Bone marrow (tissue), 2 donors: Measurements from ENCODE around the gene ASS1.

Source experiments
- DNase-seq, 2 donors: peaks; one replicate each; lab custom pipeline; 2025; lab: John Stamatoyannopoulos, UW

The ASS1 gene

GRCh38 chr9:130473566-130473965, 28.8 kb downstream of the ASS1 start:
- no peak for DNase-seq

GRCh38 chr9:130474106-130474505, 29.3 kb downstream of the ASS1 start:
- DNase-seq, result no peak

DNA sequence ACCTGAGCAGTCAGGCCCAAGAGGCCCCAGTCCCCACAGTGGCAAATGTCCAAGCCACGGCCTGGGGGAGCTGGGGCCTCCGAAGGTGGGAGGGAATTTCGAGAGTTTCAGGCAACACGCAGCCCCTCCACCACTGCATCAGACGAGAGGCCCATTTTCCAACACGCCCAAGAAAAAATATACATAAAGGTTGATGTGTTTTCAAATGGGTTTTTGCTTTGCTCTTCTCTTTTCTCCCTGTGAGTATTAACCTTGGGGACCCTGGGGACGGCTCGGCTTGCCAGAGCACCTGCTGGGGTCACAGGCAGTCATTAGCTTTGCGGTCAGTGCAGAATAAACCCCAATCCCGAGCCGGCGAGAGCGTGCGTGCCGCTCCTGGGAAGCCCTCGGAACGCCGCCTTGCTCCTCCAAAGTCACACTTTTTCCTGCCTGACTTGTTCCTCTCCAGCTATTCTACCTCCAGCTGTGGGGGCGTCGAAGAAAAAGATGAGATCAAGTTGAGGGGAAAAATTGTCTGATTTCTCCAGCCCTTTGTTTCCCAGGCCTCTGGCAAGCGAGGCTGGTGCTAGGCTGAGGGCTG, 31.5 kb downstream of the ASS1 start:
- DNase-seq, result no peak

DNA sequence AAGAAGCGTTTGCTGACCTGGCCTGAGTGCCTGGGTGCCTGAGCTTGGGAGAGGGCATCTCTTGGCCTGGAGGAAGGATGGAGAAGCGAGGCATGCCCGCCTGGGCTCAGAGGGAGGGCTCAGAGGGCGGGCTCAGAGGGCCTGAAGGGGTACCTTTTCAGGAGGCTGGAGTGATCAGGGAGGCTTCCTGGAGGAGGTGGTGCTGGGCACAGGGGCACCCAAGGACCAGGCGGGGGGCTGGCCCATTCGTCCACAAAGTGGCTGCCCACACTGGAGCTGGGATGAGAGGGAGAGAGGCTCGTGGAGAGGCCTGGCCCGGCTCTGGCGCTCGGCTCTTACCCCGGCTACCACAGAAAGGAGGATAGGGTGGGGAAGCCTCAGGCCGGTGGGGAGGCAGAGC, 32.8 kb downstream of the ASS1 start:
- DNase-seq, result no peak

DNA sequence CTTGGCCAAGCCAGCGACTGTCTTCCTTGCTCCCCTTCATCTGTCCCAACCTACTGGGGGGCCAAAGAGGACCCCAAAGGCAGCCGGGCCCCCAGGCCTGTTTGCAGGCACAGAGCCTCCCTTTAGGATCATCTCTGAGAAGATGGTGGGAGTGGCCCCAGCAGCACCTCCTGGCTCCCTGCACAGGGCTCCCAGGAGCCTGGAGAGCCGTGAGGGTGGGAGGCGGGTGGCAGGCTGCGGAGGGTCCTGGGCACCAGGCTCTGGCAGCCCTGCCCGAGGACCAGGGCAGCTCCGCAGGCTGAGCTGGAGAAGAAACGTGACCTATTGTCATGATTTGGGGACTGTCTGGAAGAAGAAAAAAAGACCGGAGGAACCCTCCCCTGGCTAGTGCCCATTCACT, 33.4 kb downstream of the ASS1 start:
- DNase-seq, result no peak

- no peak for DNase-seq
Observed at GRCh38 chr9:130478736-130479575, 34.2 kb downstream of the ASS1 start.

DNA sequence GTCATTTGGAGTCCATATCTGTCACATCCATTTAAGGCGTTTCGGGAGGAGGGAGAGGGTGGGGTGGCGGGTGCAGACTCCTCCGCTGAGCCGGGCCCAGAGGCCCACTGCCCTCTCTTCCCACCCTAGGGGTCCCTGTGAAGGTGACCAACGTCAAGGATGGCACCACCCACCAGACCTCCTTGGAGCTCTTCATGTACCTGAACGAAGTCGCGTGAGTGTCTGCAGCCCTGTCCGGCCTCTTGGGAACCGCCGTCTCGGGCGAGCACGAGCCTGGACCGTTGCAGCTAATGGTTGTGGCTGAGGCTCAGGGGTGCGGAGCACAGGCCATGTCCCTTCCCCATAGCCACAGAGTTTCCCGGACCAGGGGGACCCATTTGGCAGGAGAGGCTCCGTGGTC, 34.8 kb downstream of the ASS1 start:
- DNase-seq, result no peak

DNA sequence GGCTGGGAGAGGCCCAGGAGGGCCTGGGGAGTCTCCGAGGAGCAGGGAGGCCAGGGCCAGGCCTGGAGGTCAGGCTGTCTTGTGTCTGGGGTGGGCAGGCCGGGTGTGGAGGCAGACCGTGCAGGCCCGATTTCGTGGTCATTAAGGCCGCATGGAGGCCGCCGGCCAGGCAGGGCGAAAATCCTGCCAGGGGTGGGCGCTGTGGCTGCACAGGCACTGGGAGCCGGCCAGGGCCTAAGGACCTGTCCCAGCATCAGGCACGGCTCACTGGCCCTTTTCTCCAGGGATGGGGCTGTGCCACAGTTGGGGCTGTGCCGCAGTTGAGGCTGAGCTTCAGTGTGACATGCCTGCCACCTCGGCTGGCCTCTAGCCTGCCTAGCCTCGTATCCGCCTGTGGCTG, 35.9 kb downstream of the ASS1 start:
- no peak for DNase-seq

GRCh38 chr9:130482463-130482862, 37.7 kb downstream of the ASS1 start:
- DNase-seq, result no peak

GRCh38 chr9:130483371-130483971, 38.7 kb downstream of the ASS1 start:
- no peak for DNase-seq

- no peak for DNase-seq
Observed at GRCh38 chr9:130484362-130485072, 39.8 kb downstream of the ASS1 start.

DNA sequence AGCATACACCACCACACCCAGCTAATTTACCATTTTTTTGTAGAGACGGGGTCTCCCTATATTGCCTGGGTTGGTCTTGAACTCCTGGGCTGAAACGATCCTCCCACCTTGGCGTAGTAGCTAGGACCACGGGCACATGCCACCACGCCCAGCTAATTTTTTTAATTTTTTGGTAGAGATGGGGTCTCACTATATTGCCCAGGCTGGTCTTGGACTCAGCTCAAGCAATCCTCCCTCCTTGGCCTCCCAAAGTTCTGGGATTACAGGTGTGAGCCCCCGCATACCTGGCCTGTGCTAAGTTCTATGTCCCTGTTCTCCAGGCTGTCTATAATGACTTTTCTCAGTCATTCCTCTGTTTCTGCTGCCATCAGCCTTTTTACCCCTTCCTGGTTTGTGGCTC, 41.3 kb downstream of the ASS1 start:
- no peak for DNase-seq

- no peak for DNase-seq
Observed at GRCh38 chr9:130487500-130487899, 42.7 kb downstream of the ASS1 start.

DNA sequence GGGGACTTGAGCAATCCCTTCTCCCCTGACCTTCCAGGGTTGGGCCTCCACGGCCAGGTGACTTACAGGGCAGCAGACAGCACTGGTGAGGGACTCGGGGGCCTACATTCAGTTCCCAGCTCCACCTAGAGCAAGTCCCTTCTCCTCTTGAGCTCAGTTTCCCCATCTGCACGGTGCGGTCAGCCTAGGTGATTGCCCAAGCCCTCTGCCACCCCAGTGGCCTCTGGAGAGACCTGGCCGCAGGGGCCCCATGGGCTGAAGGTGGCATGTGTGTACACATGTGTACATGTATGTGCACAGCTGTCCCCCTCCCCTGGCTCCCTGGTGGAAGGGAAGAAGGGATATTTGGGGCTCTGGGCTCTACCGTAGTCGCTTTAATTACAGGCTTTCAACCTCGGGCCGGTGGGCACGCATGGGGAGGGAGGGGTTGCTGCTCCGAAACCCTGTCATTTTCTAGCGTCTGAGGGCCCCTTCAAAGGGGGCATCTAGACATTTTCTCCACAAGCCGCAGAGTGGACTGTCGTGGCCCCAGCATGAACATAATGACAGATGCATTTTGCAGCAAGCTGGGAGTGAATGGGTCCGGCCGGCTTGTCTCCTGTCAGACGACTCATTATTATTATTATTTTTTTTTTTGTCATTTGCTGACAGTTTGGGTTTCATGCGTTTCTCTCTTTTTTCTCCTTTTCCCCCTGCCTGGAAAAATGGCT, 44.0 kb downstream of the ASS1 start:
- DNase-seq, result no peak

DNA sequence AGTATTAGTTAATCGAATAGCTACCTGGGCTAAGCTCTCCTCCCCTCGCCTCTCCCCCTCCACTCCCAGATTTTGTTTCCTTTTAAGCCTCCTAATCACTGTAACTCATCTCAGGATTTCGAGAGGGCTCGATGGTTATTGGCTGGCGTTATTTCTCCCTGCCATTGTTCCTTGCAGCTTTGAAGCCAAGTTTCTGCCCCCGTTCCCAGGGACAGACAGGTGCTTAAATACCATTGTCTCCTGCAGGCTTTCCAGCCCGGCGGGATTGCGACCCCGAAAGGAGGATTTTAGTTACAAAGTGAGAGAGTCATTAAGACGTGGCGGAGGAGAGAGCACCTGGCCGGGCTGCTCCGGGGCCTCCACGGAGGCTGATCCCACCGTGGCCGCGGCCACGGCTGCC, 46.2 kb downstream of the ASS1 start:
- DNase-seq, result no peak

GRCh38 chr9:130491830-130492482, 47.2 kb downstream of the ASS1 start:
- DNase-seq, result no peak

DNA sequence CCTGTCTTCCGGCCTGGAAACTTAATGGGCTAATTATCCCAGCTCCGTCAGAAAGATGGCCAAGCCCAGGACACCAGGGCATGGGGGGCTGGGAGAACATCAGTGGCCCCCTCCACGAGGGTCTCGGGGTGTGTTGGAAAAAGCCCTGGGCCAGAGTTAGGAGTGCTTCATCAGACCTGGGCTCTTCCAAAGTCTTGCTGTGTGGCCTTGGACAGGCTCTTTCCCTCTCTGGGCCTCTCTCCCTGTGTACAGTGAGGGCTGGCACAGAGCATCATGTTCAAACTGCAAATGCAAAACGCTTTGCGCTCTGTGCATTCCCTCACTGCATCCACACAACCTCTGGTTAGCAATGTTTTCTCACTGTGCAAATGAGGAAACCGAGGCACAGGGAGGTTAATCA, 48.3 kb downstream of the ASS1 start:
- DNase-seq, result no peak

- no peak for DNase-seq
Observed at GRCh38 chr9:130493476-130493875, 48.7 kb downstream of the ASS1 start.

GRCh38 chr9:130495067-130495466, 50.3 kb downstream of the ASS1 start:
- DNase-seq, result no peak

DNA sequence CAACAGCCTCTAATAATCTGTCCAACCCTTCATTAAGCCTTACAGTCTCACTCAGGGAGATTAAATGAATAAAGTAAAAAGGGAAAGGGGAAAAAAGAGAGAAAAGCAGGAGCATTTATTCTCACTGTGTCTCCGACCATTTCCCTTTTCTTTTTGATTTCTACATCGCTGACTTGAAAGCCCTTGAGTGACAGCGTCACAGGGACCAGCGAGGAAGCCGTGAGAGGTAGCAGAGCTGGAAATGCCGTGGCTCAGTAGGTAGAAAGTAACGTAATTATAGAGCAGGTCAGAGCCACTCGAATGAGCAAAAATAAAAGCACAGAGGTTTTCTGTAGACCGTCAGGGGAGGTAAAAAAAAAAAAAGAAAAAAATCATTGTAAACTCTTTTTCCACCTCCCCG, 52.4 kb downstream of the ASS1 start:
- no peak for DNase-seq

- no peak for DNase-seq
Observed at GRCh38 chr9:130498298-130498917, 53.6 kb downstream of the ASS1 start.
